GM21515 (cell line): ENCODE measurements around the gene FLT1.

Source experiments
- ATAC-seq: cut with Tn5 transposase; IDR thresholded peaks from one replicate; pipeline ENCODE4 v1.9.1; 2021; ENCODE audit not compliant: unreplicated experiment

FLT1 gene

GRCh38 chr13:28494778-28495537 lies at the start of gene FLT1:
TSS of gene FLT1 (minus strand) at chr13:28495128. CDS start at chr13:28494843, 285 bp downstream.
- no peak for ATAC-seq

GRCh38 chr13:28544026-28544425 lies 49.1 kb upstream of the FLT1 start:
- no peak for ATAC-seq

- ATAC-seq, result no peak
Measured at GRCh38 chr13:28542804-28543203, 47.9 kb upstream of the FLT1 start.

- no peak for ATAC-seq
Measured at GRCh38 chr13:28541966-28542365, 47.0 kb upstream of the FLT1 start.

GRCh38 chr13:28540612-28541011 lies 45.7 kb upstream of the FLT1 start:
- ATAC-seq, result no peak

GRCh38 chr13:28539625-28540286 lies 44.8 kb upstream of the FLT1 start:
- ATAC-seq, result no peak

- no peak for ATAC-seq
Measured at GRCh38 chr13:28538932-28539331, 44.0 kb upstream of the FLT1 start.

GRCh38 chr13:28537171-28537570 lies 42.2 kb upstream of the FLT1 start:
- ATAC-seq, result no peak

- ATAC-seq, result no peak
Measured at GRCh38 chr13:28536371-28536770, 41.4 kb upstream of the FLT1 start.

- ATAC-seq, result no peak
Measured at GRCh38 chr13:28535734-28536133, 40.8 kb upstream of the FLT1 start.

- ATAC-seq, result no peak
Measured at GRCh38 chr13:28534801-28535200, 39.9 kb upstream of the FLT1 start.

GRCh38 chr13:28534210-28534609 lies 39.3 kb upstream of the FLT1 start:
- no peak for ATAC-seq

- no peak for ATAC-seq
Measured at GRCh38 chr13:28533441-28534166, 38.7 kb upstream of the FLT1 start.

- no peak for ATAC-seq
Measured at GRCh38 chr13:28533125-28533436, 38.2 kb upstream of the FLT1 start.

- ATAC-seq, result no peak
Measured at GRCh38 chr13:28532388-28533124, 37.6 kb upstream of the FLT1 start.

GRCh38 chr13:28531845-28532387 lies 37.0 kb upstream of the FLT1 start:
- no peak for ATAC-seq

GRCh38 chr13:28531077-28531844 lies 36.3 kb upstream of the FLT1 start:
- no peak for ATAC-seq

- no peak for ATAC-seq
Measured at GRCh38 chr13:28530729-28531076, 35.8 kb upstream of the FLT1 start.

GRCh38 chr13:28529836-28530235 lies 34.9 kb upstream of the FLT1 start:
- ATAC-seq, result no peak

GRCh38 chr13:28528848-28529247 lies 33.9 kb upstream of the FLT1 start:
- ATAC-seq, result no peak
